B cell (primary cell): Measurements from ENCODE around the gene GADD45G. TPM values are rescaled to one million over a fixed set of nuclear protein-coding genes. Genes with fewer than 3 reads are reported as not detected.

Source experiments
- ATAC-seq: fragments of 200-7000 bp; cut with Tn5 transposase; one replicate; pipeline ENCODE4 v1.10.0; 2021; ENCODE audit warnings: low read depth, mild to moderate bottlenecking, moderate number of reproducible peaks, moderate library complexity
- CTCF ChIA-PET: fragments of 350-600 bp; sonication (Branson Sonifier 250); formaldehyde crosslinking; loops from one replicate; lab custom pipeline; 2021; ENCODE audit warnings: antibody characterized with exemption, inconsistent platforms; lab: Charles Lee
- POLR2A ChIA-PET: fragments of 350-600 bp; sonication (Branson Sonifier 250); formaldehyde crosslinking; loops from one replicate; lab custom pipeline; 2021; ENCODE audit warnings: antibody characterized with exemption; lab: Charles Lee
- DNase-seq: peaks from one replicate; pipeline ENCODE4 v3.0.0; 2013
- H2AFZ ChIP-seq: 2 replicates; pipeline ENCODE4 v1.6.1; 2012; ENCODE audit warnings: mild to moderate bottlenecking, low read depth, low read length; ENCODE audit not compliant: insufficient read depth, poor library complexity, severe bottlenecking
- H3K27ac ChIP-seq, 2 donors: 1 replicate in 1 of 2; 2 replicates in 1 of 2; pipeline ENCODE4 v1.5.1; 2012 to 2013; ENCODE audit warnings: low read length in 2 of 2, mild to moderate bottlenecking in 2 of 2, moderate library complexity in 1 of 2
- H3K27me3 ChIP-seq, 4 experiments: fragments of 200-600 bp in 1 of 4; sonication (generic) in 1 of 4; replicated peaks in 1 of 4; 1 replicate in 2 of 4; 2 replicates in 2 of 4; pipeline versions ENCODE4 v1.6.1 to v1.7.0; 2013 to 2016; ENCODE audit warnings: low read length in 3 of 4, mild to moderate bottlenecking in 2 of 4, mixed read lengths in 1 of 4, moderate library complexity in 1 of 4; ENCODE audit not compliant: insufficient read depth in 4 of 4, control insufficient read depth in 3 of 4; ENCODE audit errors: control extremely low read depth in 1 of 4
- H3K36me3 ChIP-seq, 2 experiments: replicated peaks in 1 of 2; 1 replicate in 1 of 2; 2 replicates in 1 of 2; pipeline versions ENCODE4 v1.6.1 to v1.7.1; 2013; ENCODE audit warnings: low read length in 1 of 2; ENCODE audit not compliant: insufficient read depth in 2 of 2, control insufficient read depth in 1 of 2; ENCODE audit errors: control extremely low read depth in 1 of 2, extremely low read depth in 1 of 2
- H3K4me1 ChIP-seq, 2 donors: fragments of 200-600 bp in 1 of 2; sonication (generic) in 1 of 2; 1 replicate in 1 of 2; 2 replicates in 1 of 2; pipeline versions ENCODE4 v1.5.1 to v1.6.1; 2013 to 2017; ENCODE audit warnings: low read length in 2 of 2; ENCODE audit not compliant: control insufficient read depth in 2 of 2, insufficient read depth in 2 of 2
- H3K4me2 ChIP-seq: replicated peaks from 2 replicates; pipeline ENCODE3; 2012; ENCODE audit warnings: mild to moderate bottlenecking, low read depth, low read length; ENCODE audit not compliant: poor library complexity, severe bottlenecking
- H3K4me3 ChIP-seq, 5 experiments: fragments of 200-600 bp in 1 of 5; sonication (generic) in 1 of 5; 1 replicate in 3 of 5; 2 replicates in 2 of 5; pipeline versions ENCODE4 v1.5.1 to v1.7.0; 2011 to 2016; ENCODE audit warnings: low read length in 4 of 5, mild to moderate bottlenecking in 4 of 5, low read depth in 2 of 5, control low read depth in 1 of 5, moderate library complexity in 1 of 5; ENCODE audit not compliant: insufficient read depth in 1 of 5; ENCODE audit errors: control extremely low read depth in 1 of 5, extremely low read depth in 1 of 5
- H3K79me2 ChIP-seq: fragments of 200-600 bp; sonication (generic); one replicate; pipeline ENCODE4 v1.6.0; 2016; ENCODE audit warnings: low read length; ENCODE audit not compliant: control insufficient read depth, insufficient read depth
- H3K9ac ChIP-seq: fragments of 200-600 bp; sonication (generic); 2 replicates; pipeline ENCODE4 v1.6.1; 2017; ENCODE audit warnings: mild to moderate bottlenecking, low read length, moderate library complexity
- H3K9me3 ChIP-seq, 3 donors: one replicate each; pipeline versions ENCODE4 v1.6.1 to v1.7.1; 2013; ENCODE audit warnings: low read length in 2 of 3; ENCODE audit not compliant: control insufficient read depth in 2 of 3, insufficient read depth in 1 of 3; ENCODE audit errors: control extremely low read depth in 1 of 3
- H4K20me1 ChIP-seq: 2 replicates; pipeline ENCODE4 v1.6.0; 2012; ENCODE audit warnings: mild to moderate bottlenecking, low read length; ENCODE audit not compliant: insufficient read depth, control insufficient read depth, poor library complexity, severe bottlenecking
- H3K27ac Mint-ChIP-seq: one replicate; pipeline ENCODE4 v1.8.0; 2021; ENCODE audit warnings: mixed read lengths
- H3K27me3 Mint-ChIP-seq: one replicate; pipeline ENCODE4 v1.8.0; 2021; ENCODE audit warnings: mixed read lengths
- H3K4me1 Mint-ChIP-seq: one replicate; pipeline ENCODE4 v1.8.0; 2021; ENCODE audit warnings: mixed read lengths
- H3K4me3 Mint-ChIP-seq: one replicate; pipeline ENCODE4 v1.8.0; 2021; ENCODE audit warnings: mixed read lengths
- H3K9me3 Mint-ChIP-seq: one replicate; pipeline ENCODE4 v1.8.0; 2022; ENCODE audit warnings: mixed read lengths; ENCODE audit not compliant: insufficient read depth
- CTCF ChIP-seq: fragments of 200-600 bp; IDR thresholded peaks from one replicate; pipeline ENCODE4 v1.8.0; 2022; ENCODE audit warnings: antibody characterized with exemption, mild to moderate bottlenecking
- EZH2 ChIP-seq: IDR thresholded peaks from 2 replicates; pipeline ENCODE4 v1.6.1; 2012; ENCODE audit warnings: borderline replicate concordance, low read depth, mild to moderate bottlenecking, moderate library complexity, low read length; ENCODE audit not compliant: insufficient read depth, poor library complexity, severe bottlenecking
- WGBS: methylation state at CpG from one replicate; pipeline ENCODE4 v1.1.5; 2013; ENCODE audit warnings: missing lambda C conversion rate; ENCODE audit not compliant: insufficient coverage; 5-methylcytosine and 5-hydroxymethylcytosine counted together
- intact Hi-C: fragments of 100-400 bp; cut with micrococcal nuclease; formaldehyde crosslinking; loops from one replicate; pipeline ENCODE4 v1.10.0; 2022
- polyA plus RNA-seq: library from polyadenylated mRNA; depleted of rRNA; stranded (reverse); fragments of >200 nt; gene quantifications from 2 replicates; pipeline ENCODE4 v1.2.3, GENCODE V29; 2012
- total RNA-seq, 2 donors: library from RNA; stranded (reverse); fragments of 120-200 nt in 1 of 2; gene quantifications; 1 replicate in 1 of 2; 2 replicates in 1 of 2; pipeline versions ENCODE4 v1.2.3 to v1.2.4, GENCODE V29; 2013 to 2022

The GADD45G gene
- total and polyA plus RNA-seq, 2 donors (not counting 1 experiment from before 2014, with no cell fraction given): 4.3 to 5.9 TPM

- Histone ChIP-seq H3K9ac (no peak overlapping the region), H3K27ac (no peak overlapping the region), H3K4me2 (no peak overlapping the region), H3K4me1 (no peaks in the 10 kb centered on the region), H4K20me1 (no peaks in the 10 kb centered on the region), H3K36me3 (no peaks in the 10 kb centered on the region), H3K79me2 (no peaks in the 10 kb centered on the region), H2AFZ (no peak overlapping the region), H3K27me3 (peaks cover 0 to 18% (median 3%) of the 10 kb centered on the region in 4 experiments), H3K4me3 (no peak overlapping the region), H3K9me3 (no peaks in the 10 kb centered on the region)
- CTCF ChIA-PET: interaction anchor here (0.6 to 14.3 kb wide), 16 partner anchors 8 to 546 kb away, joined by 3 to 406 read pairs (median 6); no protein-coding TSS in a partner anchor
- H3K4me1 Mint-ChIP-seq: no peaks in the 10 kb centered on the region
- ATAC-seq (no peak), DNase-seq (no peak)
- H3K27me3 Mint-ChIP-seq: peaks cover 27% of the 10 kb centered on the region
- intact Hi-C loops: no loop called here
- H3K4me3 Mint-ChIP-seq: no peak overlapping the region
- no peaks in the 10 kb centered on the region for H3K9me3 Mint-ChIP-seq
- H3K27ac Mint-ChIP-seq: no peak overlapping the region
- POLR2A ChIA-PET: no interaction called here
- WGBS: 91% methylated on average over 11 of the region's 13 CpGs
- TF ChIP-seq CTCF: no peak
Observed at GRCh38 chr9:89596937-89597555, 7.8 kb upstream of the GADD45G start.

- no peaks in the 10 kb centered on the region for H3K79me2 ChIP-seq
- no peaks in the 10 kb centered on the region for H3K9me3 ChIP-seq
- no peak for ATAC-seq
- WGBS: 40% methylated on average over 3 of the region's 7 CpGs
- Mint-ChIP-seq H3K4me3 (no peak overlapping the region), H3K27ac (no peak overlapping the region), H3K27me3 (peaks cover 23% of the 10 kb centered on the region), H3K9me3 (no peaks in the 10 kb centered on the region), H3K4me1 (no peaks in the 10 kb centered on the region)
- no peak overlapping the region for H2AFZ ChIP-seq
- TF ChIP-seq EZH2 (no peak), CTCF (peak; percentile 80)
- H3K27ac ChIP-seq: no peak overlapping the region
- peaks cover 0 to 2% of the 10 kb centered on the region in 2 donors for H3K4me1 ChIP-seq
- no peaks in the 10 kb centered on the region for H4K20me1 ChIP-seq
- CTCF ChIA-PET: interaction anchor here (0.6 to 14.3 kb wide), 32 partner anchors 8 to 1828 kb away, joined by 3 to 406 read pairs (median 5); no protein-coding TSS in a partner anchor
- H3K9ac ChIP-seq: no peak overlapping the region
- no peak overlapping the region for H3K4me2 ChIP-seq
- H3K36me3 ChIP-seq: no peaks in the 10 kb centered on the region
- H3K4me3 ChIP-seq: no peak overlapping the region
- POLR2A ChIA-PET: no interaction called here
- DNase-seq: peak; percentile 74
- H3K27me3 ChIP-seq: peaks cover 0 to 15% (median 3%) of the 10 kb centered on the region in 4 experiments
- intact Hi-C loops: loop anchor here (1.0 kb wide), 1 partner anchor 504 kb away; no protein-coding TSS in a partner anchor
Observed at GRCh38 chr9:89597711-89598362, 7.0 kb upstream of the GADD45G start.
